Transverse colon (tissue), 4 donors: ENCODE results near the gene WDR18. TPM values are rescaled to one million over a fixed set of nuclear protein-coding genes. Genes with fewer than 3 reads are reported as not detected.

ENCODE experiments used
- DNase-seq: peaks from one replicate; pipeline ENCODE4 v3.0.0-alpha.2; 2019
- H3K27ac ChIP-seq, 4 donors: fragments of 200-600 bp; sonication (generic); 2 replicates each; pipeline ENCODE4 v1.5.1; 2016 to 2018; ENCODE audit warnings: inconsistent platforms in 4 of 4
- H3K27me3 ChIP-seq: fragments of 200-600 bp; sonication (generic); 2 replicates; pipeline ENCODE4 v1.5.1; 2017; ENCODE audit warnings: inconsistent platforms
- H3K36me3 ChIP-seq, 4 donors: fragments of 200-600 bp; sonication (generic); 2 replicates each; pipeline ENCODE4 v1.5.1; 2017 to 2019; ENCODE audit warnings: inconsistent platforms in 4 of 4
- H3K4me1 ChIP-seq, 4 donors: fragments of 200-600 bp; sonication (generic); 2 replicates each; pipeline ENCODE4 v1.5.1; 2017 to 2020; ENCODE audit warnings: inconsistent platforms in 4 of 4
- H3K4me3 ChIP-seq, 4 donors: fragments of 200-600 bp; sonication (generic); 1 replicate in 1 of 4; 2 replicates in 3 of 4; pipeline versions ENCODE4 v1.5.1 to v1.6.1; 2017 to 2019; ENCODE audit warnings: inconsistent platforms in 4 of 4
- H3K9me3 ChIP-seq, 2 donors: fragments of 200-600 bp; sonication (generic); 2 replicates each; pipeline ENCODE4 v1.5.1; 2017 to 2019; ENCODE audit warnings: inconsistent platforms in 2 of 2
- EP300 ChIP-seq: sonication (generic); formaldehyde crosslinking; IDR thresholded peaks from one replicate; pipeline ENCODE4 v1.6.1; 2017; ENCODE audit warnings: antibody characterized with exemption, low read depth
- POLR2A ChIP-seq: fragments of 450-650 bp; IDR thresholded peaks from one replicate; pipeline ENCODE4 v1.6.1; 2016; ENCODE audit warnings: antibody characterized with exemption, mild to moderate bottlenecking, moderate library complexity
- POLR2AphosphoS5 ChIP-seq, 3 donors: sonication (generic); formaldehyde crosslinking; IDR thresholded peaks; one replicate each; pipeline ENCODE4 v1.6.1; 2016; ENCODE audit warnings: antibody characterized with exemption in 3 of 3
- WGBS, 2 donors: methylation state at CpG; one replicate each; pipeline ENCODE4 v1.1.5; 2018; ENCODE audit warnings: low coverage in 1 of 2; 5-methylcytosine and 5-hydroxymethylcytosine counted together
- in situ Hi-C, 4 donors: fragments of 200-750 bp; cut with MboI; loops; one replicate each; pipeline versions ENCODE4 v1.15.0 to v1.15.1; 2017; ENCODE audit warnings: low sequenced_read_pairs in 3 of 4, low pct_ligation_motif_present in 1 of 4, low pct_unique_long_range_greater_than_20kb in 1 of 4
- intact Hi-C: fragments of 100-400 bp; cut with DNase I; formaldehyde crosslinking; loops from one replicate; pipeline ENCODE4 v1.15.1; 2023; ENCODE audit warnings: low total_unique reads
- total RNA-seq, 4 donors: library from RNA; depleted of rRNA; stranded (reverse); fragments of >200 nt; gene quantifications; one replicate each; pipeline ENCODE4 v1.1.0, GENCODE V29; 2016
- TF ChIP-seq, protein P1 (sequence below), 5 experiments: fragments of 200-600 bp in 3 of 5; fragments of 450-650 bp in 2 of 5; sonication (generic) in 3 of 5; IDR thresholded peaks; 1 replicate in 2 of 5; 2 replicates in 3 of 5; pipeline ENCODE4 v1.5.1; 2016 to 2017; ENCODE audit warnings: antibody characterized with exemption in 5 of 5, inconsistent platforms in 3 of 5, mild to moderate bottlenecking in 2 of 5, moderate library complexity in 1 of 5

WDR18 gene
- total RNA-seq, 4 donors from 2014 or later = 23.1 to 47.4 (median 39.0) TPM

DNA sequence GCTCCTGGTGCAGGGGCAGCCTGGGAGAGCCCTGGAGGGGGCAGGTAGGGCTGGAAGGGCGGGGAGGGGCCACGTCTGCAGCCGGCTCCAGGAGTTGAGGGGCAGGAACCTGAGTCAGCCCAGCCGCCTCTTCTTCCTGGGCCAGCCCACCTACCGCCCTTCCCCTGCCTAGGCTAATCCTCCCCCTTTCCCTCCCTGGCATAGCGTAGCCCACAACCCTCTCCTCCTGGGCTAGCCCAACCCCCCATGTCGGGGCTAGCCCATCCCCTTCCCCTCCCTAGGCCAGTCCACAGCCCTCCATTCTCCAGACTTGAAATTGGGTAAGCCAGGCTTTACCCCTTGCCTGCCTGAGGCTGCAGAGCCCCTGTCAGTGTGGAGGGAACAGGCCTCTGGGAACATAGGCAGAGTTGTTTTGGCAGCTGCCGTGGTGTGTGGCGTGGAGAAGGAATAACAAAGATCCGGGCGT is 20.6 kb upstream of the WDR18 start:
- no peaks in the 10 kb centered on the region for H3K27me3 ChIP-seq
- in situ Hi-C loops = no loop called here
- H3K36me3 ChIP-seq = peaks cover 0 to 16% (median 5%) of the 10 kb centered on the region in 4 donors
- intact Hi-C loops = no loop called here
- DNase-seq = no peak
- 87% methylated on average over 3 to 11 of the region's 11 CpGs for WGBS, 2 donors
- H3K9me3 ChIP-seq = no peaks in the 10 kb centered on the region
- TF ChIP-seq POLR2A (no peak), EP300 (no peak)
- TF ChIP-seq, protein P1, sequence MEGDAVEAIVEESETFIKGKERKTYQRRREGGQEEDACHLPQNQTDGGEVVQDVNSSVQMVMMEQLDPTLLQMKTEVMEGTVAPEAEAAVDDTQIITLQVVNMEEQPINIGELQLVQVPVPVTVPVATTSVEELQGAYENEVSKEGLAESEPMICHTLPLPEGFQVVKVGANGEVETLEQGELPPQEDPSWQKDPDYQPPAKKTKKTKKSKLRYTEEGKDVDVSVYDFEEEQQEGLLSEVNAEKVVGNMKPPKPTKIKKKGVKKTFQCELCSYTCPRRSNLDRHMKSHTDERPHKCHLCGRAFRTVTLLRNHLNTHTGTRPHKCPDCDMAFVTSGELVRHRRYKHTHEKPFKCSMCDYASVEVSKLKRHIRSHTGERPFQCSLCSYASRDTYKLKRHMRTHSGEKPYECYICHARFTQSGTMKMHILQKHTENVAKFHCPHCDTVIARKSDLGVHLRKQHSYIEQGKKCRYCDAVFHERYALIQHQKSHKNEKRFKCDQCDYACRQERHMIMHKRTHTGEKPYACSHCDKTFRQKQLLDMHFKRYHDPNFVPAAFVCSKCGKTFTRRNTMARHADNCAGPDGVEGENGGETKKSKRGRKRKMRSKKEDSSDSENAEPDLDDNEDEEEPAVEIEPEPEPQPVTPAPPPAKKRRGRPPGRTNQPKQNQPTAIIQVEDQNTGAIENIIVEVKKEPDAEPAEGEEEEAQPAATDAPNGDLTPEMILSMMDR (IDR thresholded peaks at IDR 0.05) = no peak
- no peak overlapping the region for H3K4me3 ChIP-seq
- H3K4me1 ChIP-seq = peaks cover 0 to 6% (median 3%) of the 10 kb centered on the region in 4 donors
- no peak overlapping the region for H3K27ac ChIP-seq

DNA sequence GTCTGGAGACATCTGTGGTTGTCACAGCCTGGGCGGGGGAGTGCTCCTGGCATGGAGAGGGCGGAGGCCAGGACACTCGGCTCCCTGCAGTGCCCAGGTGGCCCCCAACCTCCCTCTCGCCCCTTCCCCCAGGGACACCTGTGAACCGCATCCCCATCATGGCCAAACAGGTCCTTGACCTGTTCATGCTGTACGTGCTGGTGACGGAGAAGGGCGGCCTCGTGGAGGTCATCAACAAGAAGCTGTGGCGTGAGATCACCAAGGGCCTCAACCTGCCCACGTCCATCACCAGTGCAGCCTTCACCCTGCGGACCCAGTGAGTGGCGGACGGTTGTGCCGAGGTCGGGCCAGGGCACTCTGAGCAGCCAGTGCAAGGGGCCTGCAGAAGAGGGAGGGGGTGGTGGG is 20.0 kb upstream of the WDR18 start:
- Histone ChIP-seq H3K36me3 (peaks cover 0 to 20% (median 6%) of the 10 kb centered on the region in 4 donors), H3K4me1 (peaks cover 0 to 6% (median 3%) of the 10 kb centered on the region in 4 donors), H3K27me3 (no peaks in the 10 kb centered on the region), H3K9me3 (no peaks in the 10 kb centered on the region), H3K27ac (no peak overlapping the region), H3K4me3 (no peak overlapping the region)
- no peak for DNase-seq
- WGBS, 2 donors = 96% methylated on average over 15 of the region's 16 CpGs; no CpG with 5 or more reads in 1 of the 2 donors
- intact Hi-C loops (no loop called here), in situ Hi-C loops (no loop called here)
- TF ChIP-seq POLR2A = no peak
- TF ChIP-seq POLR2AphosphoS5 (IDR thresholded peaks at IDR 0.05) = no peak
- TF ChIP-seq, protein P1 (IDR thresholded peaks at IDR 0.05) = no peak
- TF ChIP-seq EP300 = no peak

DNA sequence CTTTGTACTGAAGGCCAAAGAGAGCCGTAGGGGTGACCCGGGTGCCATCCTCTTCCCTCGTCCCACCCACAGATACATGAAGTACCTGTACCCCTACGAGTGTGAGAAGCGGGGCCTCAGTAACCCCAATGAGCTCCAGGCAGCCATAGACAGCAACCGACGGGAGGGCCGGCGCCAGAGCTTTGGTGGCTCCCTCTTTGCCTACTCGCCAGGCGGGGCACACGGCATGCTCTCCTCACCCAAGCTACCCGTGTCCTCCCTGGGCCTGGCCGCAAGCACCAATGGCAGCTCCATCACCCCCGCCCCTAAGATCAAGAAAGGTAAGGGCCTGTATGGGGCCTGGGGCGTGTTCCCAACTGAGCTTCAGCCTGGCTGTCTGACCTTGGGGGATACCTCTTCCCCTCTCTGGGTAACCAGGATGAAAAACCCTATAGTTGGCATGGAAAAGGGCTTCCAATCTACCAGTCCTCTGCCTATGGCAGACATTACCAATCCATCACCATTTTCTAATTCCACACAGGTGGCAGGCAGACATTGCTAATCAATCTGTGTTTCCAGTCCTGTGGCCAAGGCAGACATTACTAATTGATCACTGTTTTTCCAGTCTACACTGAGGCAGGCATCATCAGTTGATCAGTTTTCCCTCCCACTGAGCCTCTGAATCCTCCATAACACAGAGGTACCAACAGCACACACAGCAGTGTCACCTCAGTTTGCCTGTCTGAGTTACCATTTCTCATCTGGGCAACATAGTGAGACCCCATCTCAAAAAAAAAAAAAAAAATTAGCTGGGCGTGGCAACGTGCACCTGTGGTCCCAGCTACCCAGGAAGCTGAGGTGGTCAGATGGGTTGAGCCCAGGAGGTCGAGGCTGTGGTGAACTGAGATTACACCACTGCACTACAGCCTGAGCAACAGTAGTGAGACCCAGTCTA is 19.1 kb upstream of the WDR18 start:
- no peak overlapping the region for H3K4me3 ChIP-seq
- no peak overlapping the region for H3K27ac ChIP-seq
- H3K4me1 ChIP-seq = peaks cover 0 to 6% (median 3%) of the 10 kb centered on the region in 4 donors
- no peaks in the 10 kb centered on the region for H3K27me3 ChIP-seq
- in situ Hi-C loops (no loop called here), intact Hi-C loops (no loop called here)
- no peaks in the 10 kb centered on the region for H3K9me3 ChIP-seq
- no peak for DNase-seq
- 95% methylated on average over 3 to 18 of the region's 19 CpGs for WGBS, 2 donors
- no peak for TF ChIP-seq POLR2AphosphoS5 (IDR thresholded peaks at IDR 0.05)
- TF ChIP-seq POLR2A = no peak
- TF ChIP-seq, protein P1 (IDR thresholded peaks at IDR 0.05) = no peak
- TF ChIP-seq EP300 = no peak
- peaks cover 0 to 22% (median 10%) of the 10 kb centered on the region in 4 donors for H3K36me3 ChIP-seq

DNA sequence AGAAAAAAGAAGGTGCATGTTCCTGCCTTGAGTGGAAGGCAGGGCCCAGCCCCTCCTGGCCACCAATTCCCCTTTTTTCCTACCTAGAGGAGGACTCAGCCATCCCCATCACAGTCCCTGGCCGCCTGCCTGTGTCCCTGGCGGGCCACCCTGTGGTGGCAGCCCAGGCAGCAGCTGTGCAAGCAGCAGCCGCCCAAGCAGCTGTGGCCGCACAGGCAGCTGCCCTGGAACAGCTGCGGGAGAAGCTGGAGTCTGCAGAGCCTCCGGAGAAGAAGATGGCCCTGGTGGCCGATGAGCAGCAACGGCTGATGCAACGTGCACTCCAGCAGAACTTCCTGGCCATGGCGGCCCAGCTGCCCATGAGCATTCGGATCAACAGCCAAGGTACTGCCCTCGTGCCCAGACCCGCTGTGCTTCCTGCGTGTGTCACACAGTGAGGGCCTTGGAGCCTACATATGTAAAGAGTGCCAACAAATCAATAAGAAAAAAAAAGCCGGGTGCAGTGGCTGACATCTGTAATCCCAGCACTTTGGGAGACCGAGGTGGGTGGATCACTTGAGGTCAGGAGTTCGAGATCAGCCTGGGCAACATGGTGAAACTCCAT is 17.6 kb upstream of the WDR18 start:
- TF ChIP-seq, protein P1 (IDR thresholded peaks at IDR 0.05) = no peak
- TF ChIP-seq POLR2A = no peak
- no peak for TF ChIP-seq POLR2AphosphoS5 (IDR thresholded peaks at IDR 0.05)
- no peak for TF ChIP-seq EP300
- Histone ChIP-seq H3K36me3 (peaks cover 0 to 35% (median 18%) of the 10 kb centered on the region in 4 donors), H3K4me1 (peaks cover 0 to 6% (median 3%) of the 10 kb centered on the region in 4 donors), H3K4me3 (no peak overlapping the region), H3K27me3 (no peaks in the 10 kb centered on the region), H3K9me3 (peaks cover 8% of the 10 kb centered on the region in 2 donors), H3K27ac (no peak overlapping the region)
- DNase-seq = no peak
- in situ Hi-C loops = no loop called here
- intact Hi-C loops = no loop called here
- WGBS, 2 donors = 87 to 100% methylated on average over 1 to 17 of the region's 17 CpGs
